H1 (cell line): ENCODE data around the gene QRICH2. TPM values are rescaled to one million over a fixed set of nuclear protein-coding genes. Genes with fewer than 3 reads are reported as not detected.
A peak's percentile ranks its signal among the peaks of the same experiment; 100 is the strongest.

Experiments used
- ATF2 ChIP-seq: IDR thresholded peaks from 2 replicates; pipeline ENCODE4 v1.6.1; 2012; ENCODE audit warnings: low read length, inconsistent platforms
- CHD2 ChIP-seq: IDR thresholded peaks from 2 replicates; pipeline ENCODE4 v1.6.1; 2012; ENCODE audit warnings: low read length, improper control_type of control experiment
- CTBP2 ChIP-seq: IDR thresholded peaks from 2 replicates; pipeline ENCODE4 v1.7.0; 2011; ENCODE audit warnings: borderline replicate concordance, mild to moderate bottlenecking, moderate library complexity, mixed read lengths, low read length; ENCODE audit not compliant: insufficient read depth, insufficient read length
- FOSL1 ChIP-seq: IDR thresholded peaks from 2 replicates; pipeline ENCODE4 v1.6.1; 2011; ENCODE audit warnings: mild to moderate bottlenecking, low read depth, low read length, moderate library complexity; ENCODE audit not compliant: insufficient read depth
- GABPA ChIP-seq: IDR thresholded peaks from 2 replicates; pipeline ENCODE4 v1.6.1; 2011; ENCODE audit warnings: mild to moderate bottlenecking, low read length, moderate library complexity, borderline replicate concordance; ENCODE audit not compliant: insufficient read depth
- HDAC6 ChIP-seq: IDR thresholded peaks from one replicate; pipeline ENCODE4 v1.7.1; 2012; ENCODE audit warnings: low read depth, mild to moderate bottlenecking, inconsistent platforms, low read length, moderate library complexity
- JUN ChIP-seq: IDR thresholded peaks from 2 replicates; pipeline ENCODE4 v1.6.1; 2011; ENCODE audit warnings: low read depth, mild to moderate bottlenecking, improper control_type of control experiment, low read length
- KDM1A ChIP-seq: fragments of 200-600, 300-600 bp; sonication (generic); IDR thresholded peaks from 2 replicates; pipeline ENCODE4 v1.7.1; 2016; ENCODE audit warnings: mild to moderate bottlenecking, low read length, borderline replicate concordance
- MAFK ChIP-seq: IDR thresholded peaks from 2 replicates; pipeline ENCODE4 v1.6.1; 2012; ENCODE audit warnings: low read depth, mild to moderate bottlenecking, improper control_type of control experiment, low read length
- POLR2A ChIP-seq, 2 experiments: IDR thresholded peaks; 1 replicate in 1 of 2; 2 replicates in 1 of 2; pipeline ENCODE4 v1.6.1; 2011; ENCODE audit warnings: low read depth in 2 of 2, low read length in 2 of 2, mild to moderate bottlenecking in 2 of 2; ENCODE audit errors: control extremely low read depth in 1 of 2
- POU5F1 ChIP-seq: IDR thresholded peaks from 2 replicates; pipeline ENCODE4 v1.6.1; 2011; ENCODE audit warnings: low read depth, mild to moderate bottlenecking, low read length, moderate library complexity
- RBBP5 ChIP-seq: IDR thresholded peaks from 2 replicates; pipeline ENCODE4 v1.7.1; 2012; ENCODE audit warnings: low read depth, mild to moderate bottlenecking, inconsistent platforms, low read length, moderate library complexity, borderline replicate concordance
- RFX5 ChIP-seq: IDR thresholded peaks from 2 replicates; pipeline ENCODE4 v1.6.1; 2011; ENCODE audit warnings: low read depth, low read length, improper control_type of control experiment, borderline replicate concordance
- RXRA ChIP-seq: IDR thresholded peaks from 2 replicates; pipeline ENCODE4 v1.6.1; 2011; ENCODE audit warnings: low read depth, mild to moderate bottlenecking, low read length, moderate library complexity; ENCODE audit not compliant: insufficient read depth
- SIN3A ChIP-seq, 2 experiments: IDR thresholded peaks in 1 of 2; conservative IDR thresholded peaks in 1 of 2; 2 replicates each; pipeline ENCODE4 v1.6.1; 2011 to 2012; ENCODE audit warnings: low read length in 2 of 2, improper control_type of control experiment in 1 of 2, low read depth in 1 of 2, mild to moderate bottlenecking in 1 of 2
- SIX5 ChIP-seq: IDR thresholded peaks from 2 replicates; pipeline ENCODE4 v1.6.1; 2011; ENCODE audit warnings: mild to moderate bottlenecking, low read depth, low read length
- SP1 ChIP-seq: IDR thresholded peaks from 2 replicates; pipeline ENCODE4 v1.6.1; 2011; ENCODE audit warnings: low read depth, low read length
- SUZ12 ChIP-seq: fragments of 200-600 bp; sonication (generic); IDR thresholded peaks from 2 replicates; pipeline ENCODE4 v1.6.1; 2012; ENCODE audit warnings: mild to moderate bottlenecking, inconsistent platforms, low read length, moderate library complexity, mixed read lengths
- TAF1 ChIP-seq: IDR thresholded peaks from 2 replicates; pipeline ENCODE4 v1.6.1; 2011; ENCODE audit warnings: mild to moderate bottlenecking, low read depth, low read length
- TAF7 ChIP-seq: optimal IDR thresholded peaks from 2 replicates; pipeline ENCODE3; 2011; ENCODE audit warnings: low read depth, mild to moderate bottlenecking, inconsistent platforms, low read length, moderate library complexity, borderline replicate concordance
- TBP ChIP-seq: IDR thresholded peaks from 2 replicates; pipeline ENCODE4 v1.6.1; 2011; ENCODE audit warnings: low read depth, low read length, improper control_type of control experiment
- TEAD4 ChIP-seq: IDR thresholded peaks from 2 replicates; pipeline ENCODE4 v1.6.1; 2012; ENCODE audit warnings: low read depth, low read length, inconsistent platforms, mixed read lengths
- ZNF274 ChIP-seq: IDR thresholded peaks from 2 replicates; pipeline ENCODE4 v1.7.0; 2012; ENCODE audit warnings: low read length, borderline replicate concordance; ENCODE audit errors: extremely low read depth
- polyA plus RNA-seq, 7 experiments: library from polyadenylated mRNA; depleted of rRNA in 3 of 7; stranded (reverse) in 5 of 7; unstranded in 2 of 7; fragments of >200 nt in 5 of 7; fragments of 200-250 nt in 2 of 7; gene quantifications; 1 replicate in 5 of 7; 2 replicates in 1 of 7; 4 replicates in 1 of 7; pipeline versions ENCODE4 v1.2.1 to v1.2.3, GENCODE V29; 2011 to 2013; ENCODE audit warnings: missing spikeins in 2 of 7, mixed read lengths in 2 of 7
- total RNA-seq: library from RNA; stranded (reverse); fragmentation: NEBNext Ultra II Directional; extraction: Animal tissue kit (Norgen Biotek cat#: 25700); gene quantifications from 2 replicates; pipeline ENCODE4 v1.2.1, GENCODE V29; 2021

Gene QRICH2
- total and polyA plus RNA-seq, 2 of the 8 experiments (the other 6 are each of a cell fraction or from before 2014, with no cell fraction given): 2.8 to 3.8 TPM

GRCh38 chr17:76240461-76241203, 67.4 kb downstream of the QRICH2 start, which contains the start of gene RNF157 (continued):
- no peak for TF ChIP-seq POU5F1
- TF ChIP-seq TAF7: peak; percentile 60
- no peak for TF ChIP-seq GABPA
- peak; percentile 83 for TF ChIP-seq TAF1
- no peak for TF ChIP-seq KDM1A
- no peak for TF ChIP-seq RFX5
- peak in 1 of 2 experiments; percentile 53; a peak in 1 of 3 replicates for TF ChIP-seq POLR2A (IDR thresholded peaks at IDR 0.05; ENCODE audit: control extremely low read depth in 1 of 2, low read depth in 2 of 2, low read length in 2 of 2)
- TF ChIP-seq MAFK: no peak
- 0 out of 2 replicates have a peak, but pooled peaks have one; percentile 39 for TF ChIP-seq ATF2
- no peak for TF ChIP-seq FOSL1
- no peak; the same call in 1 of the 2 replicates for TF ChIP-seq RBBP5
- no peak; the same call in 1 of the 2 replicates for TF ChIP-seq SUZ12
- no peak for TF ChIP-seq CTBP2
- peak; percentile 85; the same call in 1 of the 2 replicates for TF ChIP-seq TBP
- TF ChIP-seq SIX5: no peak
- TF ChIP-seq JUN: no peak
- TF ChIP-seq ZNF274: no peak
- peak in 1 of 2 experiments; percentile 45; a peak in 1 of 4 replicates for TF ChIP-seq SIN3A (conservative IDR thresholded peaks at IDR 0.05 in 1 of 2, IDR thresholded peaks at IDR 0.05 in 1 of 2; ENCODE audit: low read depth in 1 of 2, low read length in 2 of 2)
- TF ChIP-seq CHD2: no peak
- TF ChIP-seq RXRA: no peak
- no peak for TF ChIP-seq HDAC6
- TF ChIP-seq TEAD4: no peak
- no peak for TF ChIP-seq SP1
